ENCODE results near the gene CLDN15.
"Not testable (repeated sequence)": the region's sequence is repeated elsewhere in the genome, so short reads cannot be mapped to it uniquely, and the experiment has no call there.

The CLDN15 gene

DNA sequence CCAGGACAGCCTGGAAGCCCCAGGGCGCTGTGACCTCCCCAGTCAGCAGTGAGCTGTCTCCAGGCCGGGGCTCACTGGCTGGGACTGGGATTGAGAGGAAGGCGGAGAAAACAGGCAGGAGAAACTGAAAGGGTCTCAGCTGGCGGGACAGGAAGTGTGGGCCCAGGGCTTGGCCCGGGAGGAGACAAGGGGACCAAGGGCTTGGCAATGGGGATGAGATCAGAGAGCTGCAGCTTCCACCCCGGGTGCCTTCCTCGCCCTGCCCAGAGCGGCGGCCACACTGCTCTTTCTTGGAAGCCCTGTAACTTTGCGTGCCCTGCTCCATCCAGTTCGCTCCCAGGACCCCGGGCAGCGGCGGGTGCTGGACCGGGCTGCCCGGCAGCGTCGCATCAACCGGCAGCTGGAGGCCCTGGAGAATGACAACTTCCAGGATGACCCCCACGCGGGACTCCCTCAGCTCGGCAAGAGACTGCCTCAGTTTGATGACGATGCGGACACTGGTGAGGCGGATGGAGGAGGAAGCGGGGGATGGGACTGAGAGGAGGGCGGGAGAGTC lies 15.2 kb downstream of the CLDN15 start:
- DNase-seq (ENCODE audit: low read depth), result no peak

DNA sequence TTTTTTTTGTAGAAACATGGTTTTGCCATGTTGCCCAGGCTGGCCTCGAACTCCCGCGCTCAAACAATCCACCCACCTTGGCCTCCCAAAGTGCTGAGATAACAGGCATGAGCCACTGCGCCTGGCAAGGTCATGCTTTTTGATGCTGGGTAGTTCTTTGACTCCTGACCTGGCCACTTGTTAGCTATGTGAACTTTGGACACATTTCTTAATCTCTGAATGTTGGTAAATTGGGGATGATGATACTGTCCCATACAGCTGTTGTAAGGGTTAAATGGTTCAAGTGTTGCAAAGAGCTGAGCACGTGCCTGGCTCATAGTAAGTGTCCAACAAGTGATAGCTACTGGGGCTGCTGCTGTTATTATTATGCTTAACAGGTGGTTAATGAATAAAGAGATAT lies 17.3 kb downstream of the CLDN15 start:
- DNase-seq (ENCODE audit: low read depth), result no peak

GRCh38 chr7:101218236-101219125 lies 19.1 kb downstream of the CLDN15 start:
- no peak for DNase-seq (ENCODE audit: low read depth)

- peak; percentile 92 for DNase-seq (ENCODE audit: low read depth)
These were observed 20.0 kb downstream of the CLDN15 start, which contains the start of the genes PLOD3 and ZNHIT1 for GRCh38 chr7:101217388-101218235. PLOD3 (minus strand) TSS chr7:101217581; CDS start chr7:101217274, 307 bp downstream. ZNHIT1 (plus strand) TSS chr7:101218165; CDS start chr7:101218196, 31 bp downstream.

- DNase-seq (ENCODE audit: low read depth), result no peak
These were observed 20.7 kb downstream of the CLDN15 start for GRCh38 chr7:101216860-101217387.

DNA sequence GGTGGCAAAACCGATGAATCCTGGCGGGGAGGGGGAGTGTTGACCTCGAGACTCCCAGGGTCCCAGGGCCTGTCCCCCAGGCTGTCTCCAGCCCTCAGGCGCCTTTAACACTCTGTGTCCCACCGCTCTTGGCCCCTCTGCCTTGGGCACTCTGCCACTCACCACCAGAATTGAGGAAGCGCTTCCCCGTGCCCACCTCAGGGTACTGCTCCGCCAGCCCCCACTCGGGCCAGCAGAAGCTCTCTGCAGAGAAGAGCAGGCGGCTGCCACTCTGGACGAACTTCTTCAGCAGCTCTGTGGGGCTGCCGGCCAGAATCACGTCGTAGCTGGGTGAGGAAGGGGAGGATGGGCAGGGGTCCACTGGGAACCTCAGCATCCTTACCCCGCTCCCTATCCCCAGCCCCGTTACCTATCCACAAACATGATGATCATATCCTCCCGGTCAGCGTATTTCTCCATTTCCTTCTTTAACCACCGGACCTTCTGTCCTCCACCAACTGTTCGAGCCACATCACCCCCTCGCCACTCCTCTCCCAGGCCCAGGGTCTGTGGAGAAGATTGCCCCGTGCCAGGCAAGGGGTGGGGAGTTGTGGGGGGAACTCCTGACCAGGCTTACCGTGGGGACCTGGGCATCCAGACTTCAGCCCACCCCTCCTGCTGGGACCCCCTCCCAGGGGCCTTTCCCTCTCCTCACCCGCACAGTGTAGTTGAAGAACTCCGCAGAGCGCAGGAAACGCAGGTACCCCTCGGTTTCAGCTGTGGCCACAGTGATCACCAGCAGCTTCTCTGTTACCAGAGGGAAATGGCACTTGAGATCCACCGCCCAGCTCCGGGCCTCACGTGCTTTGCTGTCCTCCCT lies 21.4 kb downstream of the CLDN15 start:
- no peak for DNase-seq (ENCODE audit: low read depth)

DNA sequence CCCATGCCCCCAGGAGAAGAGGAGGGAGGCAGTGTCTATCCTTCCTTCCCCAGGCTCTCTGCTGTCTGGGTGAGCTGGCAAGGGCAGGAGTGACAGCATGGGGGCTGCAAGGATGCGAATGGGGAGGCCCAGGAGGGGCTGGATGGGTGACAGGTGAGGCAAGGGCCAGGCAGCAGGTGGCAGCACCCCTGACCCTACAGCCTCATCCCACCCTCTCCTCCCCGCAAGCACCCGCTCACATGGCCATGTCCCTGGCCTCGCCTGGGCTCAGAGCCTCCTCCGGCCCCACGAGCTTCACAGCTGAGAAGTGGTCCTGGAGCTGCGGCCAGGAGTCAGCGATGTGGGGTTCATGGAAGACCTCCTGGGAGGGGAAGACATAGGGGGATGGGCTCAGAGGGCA lies 25.6 kb downstream of the CLDN15 start:
- DNase-seq (ENCODE audit: low read depth), result no peak

GRCh38 chr7:101211501-101211900 lies 26.1 kb downstream of the CLDN15 start:
- DNase-seq (ENCODE audit: low read depth), result no peak

DNA sequence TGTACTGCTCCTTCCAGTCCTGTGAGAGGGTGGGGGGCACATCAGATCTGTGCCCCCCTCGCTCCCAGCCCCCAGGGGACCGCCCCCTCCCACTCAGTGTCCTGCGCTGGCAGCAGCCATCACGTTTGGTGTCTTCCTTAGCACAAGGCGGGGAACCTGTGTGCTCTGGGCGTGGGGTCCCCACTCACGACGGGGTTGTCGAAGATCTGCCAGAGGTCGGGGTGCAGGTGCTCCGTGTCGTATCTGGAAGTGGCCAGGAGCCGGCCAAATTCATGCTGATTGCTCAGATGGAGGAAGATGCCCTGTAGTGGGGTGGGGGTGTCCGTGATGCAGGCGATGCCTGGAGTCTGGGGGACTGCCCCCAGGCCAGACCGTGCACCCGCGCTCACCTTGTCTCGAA lies 27.5 kb downstream of the CLDN15 start:
- DNase-seq (ENCODE audit: low read depth), result no peak

DNA sequence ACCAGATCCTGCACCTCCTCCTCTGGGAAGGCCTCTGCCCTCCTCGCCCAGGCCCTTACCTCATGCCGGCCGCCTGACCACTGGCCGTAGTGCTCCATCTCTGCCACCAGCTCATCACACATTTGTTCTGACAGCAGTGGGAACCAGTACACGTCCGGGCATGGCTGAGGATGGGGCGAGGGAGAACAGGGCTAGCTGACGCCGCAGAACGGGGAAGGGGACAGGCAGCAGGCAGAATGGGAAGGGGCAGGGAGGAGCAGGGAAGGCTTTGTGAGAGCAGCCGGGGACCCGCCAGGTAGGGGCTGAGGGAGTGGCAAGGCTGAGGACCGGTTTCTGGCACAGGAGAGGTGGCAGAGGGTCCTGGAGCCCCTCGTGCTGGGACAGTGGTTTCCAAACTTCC lies 28.8 kb downstream of the CLDN15 start:
- no peak for DNase-seq (ENCODE audit: low read depth)

GRCh38 chr7:101207459-101207858 lies 30.1 kb downstream of the CLDN15 start:
- no peak for DNase-seq (ENCODE audit: low read depth)

- DNase-seq (ENCODE audit: low read depth), result no peak
These were observed 30.9 kb downstream of the CLDN15 start for GRCh38 chr7:101206665-101207042.

- no peak for DNase-seq (ENCODE audit: low read depth)
These were observed 31.5 kb downstream of the CLDN15 start for GRCh38 chr7:101205901-101206664.

GRCh38 chr7:101203740-101204738 lies 33.6 kb downstream of the CLDN15 start:
- DNase-seq (ENCODE audit: low read depth), result not testable (repeated sequence)

GRCh38 chr7:101202603-101202918 lies 35.0 kb downstream of the CLDN15 start:
- DNase-seq (ENCODE audit: low read depth), result no peak

DNA sequence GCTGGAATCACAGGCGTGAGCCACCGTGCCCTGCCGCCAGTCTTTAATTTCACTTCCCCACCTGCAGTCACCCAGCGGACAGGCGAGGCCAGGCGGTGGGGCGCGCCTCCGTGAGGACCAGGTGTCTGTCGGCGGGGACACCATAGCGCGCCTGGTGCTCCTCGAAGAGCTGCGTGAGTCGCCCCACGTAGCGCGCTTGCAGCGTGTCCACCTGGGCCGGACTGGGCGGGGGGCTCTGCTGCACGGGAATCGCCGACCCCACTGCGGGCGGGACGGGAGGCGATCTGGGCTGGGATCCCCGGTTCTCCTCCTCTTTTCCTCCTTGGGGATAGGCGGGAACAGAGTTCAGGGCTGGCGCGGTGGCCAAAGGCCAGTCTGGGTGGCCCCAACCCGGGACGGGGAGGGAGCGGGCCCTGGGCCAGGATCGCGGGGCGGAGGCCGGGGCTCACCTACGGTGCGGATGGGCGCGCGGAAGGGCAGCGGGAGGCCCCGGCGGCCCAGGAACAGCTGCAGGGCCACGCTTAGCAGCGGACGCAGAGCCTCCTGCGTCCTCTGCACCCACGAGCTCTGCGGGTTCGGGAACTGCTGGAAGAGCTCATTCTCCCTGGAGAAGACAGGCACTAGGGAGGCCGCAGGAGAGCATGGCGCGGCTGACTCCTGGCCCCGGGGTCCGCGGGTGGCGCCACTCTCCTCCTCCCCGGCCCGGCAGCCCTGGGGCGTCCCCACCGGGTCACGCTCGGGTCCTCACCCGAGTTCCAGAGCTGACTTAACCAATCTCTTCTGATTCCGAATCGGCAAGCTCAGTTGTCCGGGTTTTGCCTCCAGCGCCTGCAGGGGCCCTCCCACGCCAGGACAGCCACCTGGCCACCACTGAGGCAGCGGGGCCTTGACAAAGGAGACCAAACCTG lies 35.7 kb downstream of the CLDN15 start:
- no peak for DNase-seq (ENCODE audit: low read depth)

DNA sequence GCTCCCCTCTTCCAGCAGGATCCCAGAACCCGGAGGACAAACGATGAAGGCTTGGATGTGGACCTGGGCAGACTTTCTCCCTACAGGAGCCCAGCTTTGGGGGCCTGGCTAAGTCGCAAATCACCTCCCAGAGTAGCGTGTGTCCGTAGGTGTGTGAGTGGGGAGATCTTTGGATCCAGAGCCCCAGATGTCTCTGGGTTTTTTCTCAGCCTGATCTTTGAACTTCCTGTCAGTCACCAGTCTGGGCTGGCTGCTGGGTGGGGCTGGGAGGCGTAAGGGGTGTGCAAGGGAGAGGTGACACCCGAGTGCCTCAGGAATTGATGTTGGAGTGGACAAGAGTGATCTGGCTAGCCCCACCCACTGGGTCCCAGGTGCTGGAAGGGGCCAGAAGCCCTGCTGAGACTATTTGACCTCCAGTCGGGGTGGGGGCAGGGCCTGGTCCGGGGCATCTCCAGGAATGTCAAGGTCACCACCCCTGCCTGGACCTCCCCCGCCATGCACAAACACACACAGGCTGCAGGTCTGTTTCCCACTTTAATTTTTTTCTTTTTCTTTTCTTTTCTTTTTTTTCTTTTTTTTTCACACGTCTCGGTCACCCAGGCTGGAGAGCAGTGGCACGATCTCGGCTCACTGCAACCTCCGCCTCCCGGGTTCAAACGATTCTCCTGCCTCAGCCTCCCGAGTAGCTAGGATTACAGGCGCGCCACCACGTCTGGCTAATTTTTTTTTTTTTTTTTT lies 36.6 kb downstream of the CLDN15 start, which contains the start of gene MOGAT3:
Gene MOGAT3 (minus strand): TSS at position 175 of the 738 bp plus-strand sequence. CDS start 182 bp downstream, outside the sequence.
- DNase-seq (ENCODE audit: low read depth), result no peak

- DNase-seq (ENCODE audit: low read depth), result no peak
These were observed 37.1 kb downstream of the CLDN15 start for GRCh38 chr7:101200504-101200861.
